ENCODE results near the gene PPDPF. TPM values are rescaled to one million over a fixed set of nuclear protein-coding genes. Genes with fewer than 3 reads are reported as not detected.

PPDPF gene
- total RNA-seq, 1 experiment from 2014 or later = 517 TPM

GRCh38 chr20:63517376-63518309, 2.9 kb upstream of the PPDPF start:
- Mint-ChIP-seq H3K36me3 (ENCODE audit: insufficient read depth, unreplicated experiment) (peaks cover 46% of the 10 kb centered on the region), H3K4me3 (ENCODE audit: low read depth, unreplicated experiment) (peak overlapping the region; percentile 95), H3K27ac (ENCODE audit: unreplicated experiment) (no peak overlapping the region), H3K27me3 (ENCODE audit: unreplicated experiment) (peaks cover 10% of the 10 kb centered on the region), H3K9me3 (ENCODE audit: low read depth, unreplicated experiment) (no peaks in the 10 kb centered on the region), H3K4me1 (ENCODE audit: low read depth, unreplicated experiment) (no peaks in the 10 kb centered on the region)
- DNase-seq = no peak
- intact Hi-C loops (cut with micrococcal nuclease; ENCODE audit: unreplicated experiment) = no loop called here
- CTCF ChIA-PET = interaction anchor here (1.0 kb wide), 1 partner anchor 20 kb away, joined by 4 read pairs; no protein-coding TSS in a partner anchor
- TF ChIP-seq CTCF (IDR thresholded peaks at IDR 0.05; ENCODE audit: unreplicated experiment) = peak; percentile 20
- BruUV-seq (replicated peaks) = no TSS peak

GRCh38 chr20:63518351-63518861, 2.2 kb upstream of the PPDPF start:
- Mint-ChIP-seq H3K36me3 (ENCODE audit: insufficient read depth, unreplicated experiment) (peaks cover 54% of the 10 kb centered on the region), H3K9me3 (ENCODE audit: low read depth, unreplicated experiment) (no peaks in the 10 kb centered on the region), H3K4me3 (ENCODE audit: low read depth, unreplicated experiment) (peak overlapping the region; percentile 95), H3K4me1 (ENCODE audit: low read depth, unreplicated experiment) (peaks cover under 1% of the 10 kb centered on the region), H3K27me3 (ENCODE audit: unreplicated experiment) (peaks cover 2% of the 10 kb centered on the region), H3K27ac (ENCODE audit: unreplicated experiment) (no peak overlapping the region)
- intact Hi-C loops (cut with micrococcal nuclease; ENCODE audit: unreplicated experiment) = no loop called here
- CTCF ChIA-PET = interaction anchor here (1.0 kb wide), 1 partner anchor 19 kb away, joined by 4 read pairs; no protein-coding TSS in a partner anchor
- BruUV-seq (replicated peaks) = no TSS peak
- no peak for TF ChIP-seq CTCF (IDR thresholded peaks at IDR 0.05; ENCODE audit: unreplicated experiment)
- no peak for DNase-seq

- CTCF ChIA-PET = interaction anchor here (1.0 to 2.0 kb wide), 2 partner anchors 17 to 19 kb away, joined by 4 to 14 read pairs; no protein-coding TSS in a partner anchor
- Mint-ChIP-seq H3K27me3 (ENCODE audit: unreplicated experiment) (no peaks in the 10 kb centered on the region), H3K4me3 (ENCODE audit: low read depth, unreplicated experiment) (peak overlapping the region; percentile 95), H3K36me3 (ENCODE audit: insufficient read depth, unreplicated experiment) (peaks cover 61% of the 10 kb centered on the region), H3K27ac (ENCODE audit: unreplicated experiment) (peak overlapping the region; percentile 89), H3K4me1 (ENCODE audit: low read depth, unreplicated experiment) (peaks cover 8% of the 10 kb centered on the region), H3K9me3 (ENCODE audit: low read depth, unreplicated experiment) (no peaks in the 10 kb centered on the region)
- no peak for TF ChIP-seq CTCF (IDR thresholded peaks at IDR 0.05; ENCODE audit: unreplicated experiment)
- DNase-seq = peak; percentile 1
- intact Hi-C loops (cut with micrococcal nuclease; ENCODE audit: unreplicated experiment) = no loop called here
- no TSS peak for BruUV-seq (replicated peaks)
These were observed 1.5 kb upstream of the PPDPF start for GRCh38 chr20:63518946-63519667.
